HG02571 (cell line): ENCODE results near the gene SMNDC1.
"Not testable (repeated sequence)": the region's sequence is repeated elsewhere in the genome, so short reads cannot be mapped to it uniquely, and the experiment has no call there.

Experiments
- ATAC-seq: cut with Tn5 transposase; IDR thresholded peaks from one replicate; pipeline ENCODE4 v1.9.1; 2021; ENCODE audit warnings: mild to moderate bottlenecking, moderate library complexity; ENCODE audit not compliant: unreplicated experiment

SMNDC1 gene

GRCh38 chr10:110254467-110254866 is 50.3 kb downstream of the SMNDC1 start:
- no peak for ATAC-seq

GRCh38 chr10:110252151-110252550 is 52.6 kb downstream of the SMNDC1 start:
- no peak for ATAC-seq

- peak; percentile 72 for ATAC-seq
Observed at GRCh38 chr10:110251392-110251791, 53.3 kb downstream of the SMNDC1 start.

GRCh38 chr10:110249489-110249888 is 55.2 kb downstream of the SMNDC1 start:
- peak; percentile 64 for ATAC-seq

GRCh38 chr10:110247833-110248232 is 56.9 kb downstream of the SMNDC1 start:
- ATAC-seq: not testable (repeated sequence)

- ATAC-seq: no peak
Observed at GRCh38 chr10:110244550-110244949, 60.2 kb downstream of the SMNDC1 start.

- no peak for ATAC-seq
Observed at GRCh38 chr10:110242511-110242910, 62.2 kb downstream of the SMNDC1 start.

- ATAC-seq: no peak
Observed at GRCh38 chr10:110241841-110242240, 62.9 kb downstream of the SMNDC1 start.

GRCh38 chr10:110241407-110241806 is 63.3 kb downstream of the SMNDC1 start:
- ATAC-seq: peak; percentile 70
